Fibroblast of the aortic adventitia (primary cell): ENCODE measurements around the gene TRAPPC14. TPM values are rescaled to one million over a fixed set of nuclear protein-coding genes. Genes with fewer than 3 reads are reported as not detected.

Source experiments
- DNase-seq: peaks from one replicate; pipeline ENCODE4 v3.0.0-alpha.2; 2010; ENCODE audit warnings: low read depth
- H3K4me3 ChIP-seq: 2 replicates; pipeline ENCODE4 v1.5.1; 2011; ENCODE audit warnings: low read depth, mild to moderate bottlenecking, control low read depth, low read length, moderate library complexity
- total RNA-seq: library from RNA; depleted of rRNA; stranded (reverse); fragments of >200 nt; gene quantifications from 2 replicates; pipeline ENCODE4 v1.2.3, GENCODE V29; 2012; ENCODE audit warnings: low replicate concordance
- TF ChIP-seq, protein P1 (sequence below): IDR thresholded peaks from 2 replicates; pipeline ENCODE4 v1.5.1; 2011; ENCODE audit warnings: mild to moderate bottlenecking, low read length, control low read depth, inconsistent platforms; ENCODE audit not compliant: insufficient read depth

TRAPPC14 gene
- total RNA-seq, 1 donor, result 10.0 TPM

DNA sequence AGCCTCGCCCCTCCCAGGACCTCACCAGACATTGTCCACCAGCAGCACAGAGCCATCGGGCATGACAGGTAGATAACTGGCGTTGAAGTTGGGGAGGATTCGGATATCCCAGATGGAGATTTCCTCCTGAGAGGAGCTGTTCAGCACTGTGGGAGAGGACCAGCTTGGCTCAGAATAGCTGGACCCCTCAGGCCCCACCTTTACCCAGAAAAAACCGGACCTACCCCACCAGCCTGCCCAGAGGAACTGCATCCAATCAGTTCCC, 1.5 kb downstream of the TRAPPC14 start:
- H3K4me3 ChIP-seq, result peak overlapping the region; percentile 77
- TF ChIP-seq, protein P1, sequence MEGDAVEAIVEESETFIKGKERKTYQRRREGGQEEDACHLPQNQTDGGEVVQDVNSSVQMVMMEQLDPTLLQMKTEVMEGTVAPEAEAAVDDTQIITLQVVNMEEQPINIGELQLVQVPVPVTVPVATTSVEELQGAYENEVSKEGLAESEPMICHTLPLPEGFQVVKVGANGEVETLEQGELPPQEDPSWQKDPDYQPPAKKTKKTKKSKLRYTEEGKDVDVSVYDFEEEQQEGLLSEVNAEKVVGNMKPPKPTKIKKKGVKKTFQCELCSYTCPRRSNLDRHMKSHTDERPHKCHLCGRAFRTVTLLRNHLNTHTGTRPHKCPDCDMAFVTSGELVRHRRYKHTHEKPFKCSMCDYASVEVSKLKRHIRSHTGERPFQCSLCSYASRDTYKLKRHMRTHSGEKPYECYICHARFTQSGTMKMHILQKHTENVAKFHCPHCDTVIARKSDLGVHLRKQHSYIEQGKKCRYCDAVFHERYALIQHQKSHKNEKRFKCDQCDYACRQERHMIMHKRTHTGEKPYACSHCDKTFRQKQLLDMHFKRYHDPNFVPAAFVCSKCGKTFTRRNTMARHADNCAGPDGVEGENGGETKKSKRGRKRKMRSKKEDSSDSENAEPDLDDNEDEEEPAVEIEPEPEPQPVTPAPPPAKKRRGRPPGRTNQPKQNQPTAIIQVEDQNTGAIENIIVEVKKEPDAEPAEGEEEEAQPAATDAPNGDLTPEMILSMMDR, result no peak
- no peak for DNase-seq

DNA sequence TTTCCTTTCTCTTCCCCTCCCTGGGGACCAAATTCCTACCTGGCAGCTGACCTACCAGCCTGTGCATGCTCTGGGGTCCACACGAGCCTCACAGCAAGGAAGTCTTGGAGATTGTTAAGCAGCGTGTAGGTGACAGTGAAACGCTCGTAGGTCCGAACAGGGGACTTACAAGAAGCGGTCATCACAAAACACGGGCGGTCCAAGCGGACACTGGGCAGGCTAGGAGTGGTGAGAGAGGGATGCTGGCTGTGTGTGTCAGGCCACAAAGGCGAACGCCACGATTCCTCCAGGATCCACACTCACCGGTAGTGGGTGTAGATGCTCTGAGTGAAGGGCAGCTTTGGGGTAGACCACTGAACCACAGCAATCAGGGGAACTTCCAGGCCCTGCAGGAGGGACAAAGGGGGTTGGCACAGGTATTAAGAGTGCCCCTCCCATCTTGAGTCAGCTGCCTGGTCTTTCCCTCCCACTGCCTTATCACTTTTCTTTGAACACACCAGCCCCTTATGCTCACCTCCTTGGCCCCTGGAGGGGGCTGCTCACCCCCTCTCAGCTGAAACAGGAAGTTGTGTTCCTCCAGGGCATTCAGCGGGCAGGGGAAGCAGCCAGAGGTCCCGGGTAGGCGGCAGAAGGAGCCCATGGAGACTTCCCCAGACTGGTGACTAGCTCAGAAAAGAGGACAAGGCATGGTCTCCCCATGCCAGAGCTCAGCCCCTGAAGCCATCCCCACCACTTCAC, 2.0 kb downstream of the TRAPPC14 start:
- DNase-seq, result no peak
- TF ChIP-seq, protein P1, result no peak
- H3K4me3 ChIP-seq, result peak overlapping the region; percentile 77

DNA sequence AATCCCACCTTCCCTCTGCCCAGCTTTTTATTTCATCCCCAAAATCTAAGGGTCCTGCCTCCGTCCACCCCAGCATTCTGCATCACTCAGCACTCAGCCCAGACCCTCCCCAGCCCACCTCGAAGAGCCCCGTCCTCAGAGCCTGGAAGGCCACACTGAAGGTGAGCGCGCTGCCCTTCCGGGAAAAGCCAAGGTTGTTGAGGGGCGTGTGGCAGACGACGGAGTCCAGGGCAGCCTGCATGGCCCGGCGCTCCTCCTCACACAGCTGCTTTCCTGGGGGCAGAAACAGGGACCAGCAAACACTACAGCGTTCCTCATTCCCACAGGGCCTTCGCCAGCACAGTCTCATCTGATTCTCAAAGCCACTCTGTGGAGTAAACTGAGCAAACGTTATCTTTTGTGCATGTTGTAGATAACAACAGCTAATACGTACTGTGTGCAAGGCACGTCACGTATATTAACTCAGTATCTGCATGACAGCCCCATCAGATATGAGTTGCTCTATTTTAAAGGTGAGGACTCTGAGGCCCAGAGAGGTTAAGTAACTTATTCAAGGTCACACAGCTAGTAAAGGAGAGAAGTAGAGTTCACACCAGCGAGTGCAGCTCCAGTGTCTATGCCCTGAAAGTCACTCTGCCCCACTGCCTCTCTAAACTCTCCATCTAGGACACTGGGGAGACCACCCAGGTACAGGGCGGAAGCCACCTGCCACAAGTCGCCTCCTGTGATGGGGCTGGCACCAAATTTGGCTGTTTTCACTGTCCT, 2.8 kb downstream of the TRAPPC14 start:
- DNase-seq, result no peak
- H3K4me3 ChIP-seq, result no peak overlapping the region
- TF ChIP-seq, protein P1, result no peak

DNA sequence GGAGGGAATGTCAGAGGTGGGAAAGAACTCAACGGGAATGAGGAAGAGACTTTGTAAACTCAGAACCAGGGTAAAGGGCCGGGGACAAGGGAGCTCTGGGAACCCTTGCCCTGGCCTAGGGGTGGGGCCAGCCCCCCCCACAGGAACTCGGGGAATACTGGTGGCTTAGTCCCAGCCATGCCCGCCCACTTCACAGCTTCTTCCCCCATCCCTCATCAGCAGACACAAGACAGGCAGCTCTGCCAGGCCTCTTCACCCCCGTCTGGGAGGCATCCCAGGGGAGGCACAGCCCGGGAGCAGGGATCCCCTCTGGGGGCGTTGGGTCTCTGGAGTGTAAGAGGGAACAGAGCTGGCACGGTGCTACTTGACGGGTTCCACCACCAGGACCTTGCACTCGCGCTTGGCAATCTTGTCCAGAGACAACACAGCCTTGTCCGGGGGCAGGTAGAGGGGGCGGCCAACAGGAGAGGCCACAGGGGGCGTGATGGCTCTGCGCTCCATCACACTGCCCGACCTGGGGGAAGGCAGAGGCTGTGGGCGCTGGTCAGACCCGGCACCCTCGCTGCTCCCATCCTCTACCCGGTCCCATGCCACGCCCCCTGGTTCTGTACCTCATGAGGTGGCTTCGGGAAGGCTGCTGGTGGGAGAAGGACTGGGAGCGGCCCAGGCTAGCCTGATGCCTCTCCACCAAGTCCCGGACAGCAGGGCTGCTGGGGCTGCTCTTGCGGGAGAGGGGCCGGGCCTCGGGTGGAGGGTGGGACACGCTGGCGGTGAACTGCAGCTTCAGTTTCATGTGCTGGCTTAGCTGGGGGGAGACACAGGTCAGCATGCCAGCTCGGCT, 3.7 kb downstream of the TRAPPC14 start:
- DNase-seq, result no peak

DNA sequence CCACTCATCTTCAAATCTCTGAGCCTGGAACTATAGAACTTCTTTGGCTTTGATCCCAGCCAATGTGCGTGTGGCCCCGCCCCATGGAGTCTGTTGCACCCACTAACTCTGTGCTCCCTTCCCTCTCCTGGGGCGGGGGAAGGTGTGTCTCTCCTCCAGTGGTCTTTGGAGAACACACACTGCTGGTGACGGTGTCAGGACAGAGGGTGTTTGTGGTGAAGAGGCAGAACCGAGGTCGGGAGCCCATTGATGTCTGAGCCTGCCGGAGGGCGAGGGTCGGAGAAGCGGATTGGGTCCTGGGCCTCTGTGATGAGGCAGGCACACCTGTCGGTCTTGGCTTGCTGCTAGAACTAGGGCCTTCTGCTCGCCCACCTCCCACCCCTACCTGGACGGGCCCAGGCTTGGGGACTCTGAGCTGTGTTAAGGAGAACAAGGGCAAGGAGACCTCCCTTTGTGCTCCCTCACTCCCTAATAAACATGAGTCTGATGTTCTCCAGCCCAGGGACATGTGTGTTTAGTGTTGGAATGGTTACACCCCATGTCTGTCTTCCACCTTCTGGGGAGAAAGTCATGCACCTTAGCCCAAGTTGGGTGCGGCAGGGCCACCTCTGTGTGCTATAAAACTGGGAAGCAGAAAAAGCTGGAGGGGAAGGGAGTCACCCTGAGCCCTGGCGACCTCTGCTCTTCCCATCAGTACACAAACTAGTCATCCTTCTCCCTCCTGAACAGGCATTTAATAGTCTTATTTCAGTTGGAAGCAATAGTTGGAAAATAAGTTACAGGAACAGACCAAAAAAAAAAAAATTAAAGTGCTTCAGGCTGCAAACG, 4.6 kb downstream of the TRAPPC14 start:
- H3K4me3 ChIP-seq, result no peak overlapping the region
- no peak for DNase-seq
- TF ChIP-seq, protein P1, result no peak

More for the DNA sequence above, 3.7 kb downstream of the TRAPPC14 start:
- no peak overlapping the region for H3K4me3 ChIP-seq
- TF ChIP-seq, protein P1, result no peak

DNA sequence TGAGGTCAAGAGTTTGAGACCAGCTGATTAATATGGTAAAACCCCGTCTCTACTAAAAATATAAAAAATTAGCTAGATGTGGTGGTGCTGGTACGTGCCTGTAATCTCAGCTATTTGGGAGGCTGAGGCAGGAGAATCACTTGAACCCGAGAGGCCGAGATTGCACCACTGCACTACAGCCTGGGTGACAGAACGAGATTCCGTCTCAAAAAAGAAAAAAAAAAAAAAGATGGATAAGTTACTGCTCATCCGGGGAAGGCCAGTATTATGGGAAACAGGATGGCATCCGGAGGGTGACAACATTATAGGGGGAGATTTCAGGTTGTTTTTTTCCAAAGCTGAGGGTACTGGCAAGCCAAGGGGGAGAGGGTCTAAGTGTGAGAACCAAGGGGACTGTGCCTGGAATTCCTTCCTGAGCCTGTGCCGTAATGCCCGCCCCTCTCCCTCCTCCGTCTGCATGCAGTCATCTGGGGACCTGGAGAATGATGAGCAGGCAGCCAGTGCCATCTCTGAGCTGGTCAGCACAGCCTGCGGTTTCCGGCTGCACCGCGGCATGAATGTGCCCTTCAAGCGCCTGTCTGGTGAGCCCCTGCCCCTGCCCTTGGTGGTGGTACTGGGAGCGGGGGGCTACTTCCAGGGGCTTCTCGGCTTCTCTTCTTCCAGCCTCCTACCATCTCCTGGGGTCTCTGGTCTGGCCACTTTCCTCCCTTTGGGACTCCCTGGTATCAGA, 5.4 kb downstream of the TRAPPC14 start:
- no peak for DNase-seq
- no peak overlapping the region for H3K4me3 ChIP-seq
- TF ChIP-seq, protein P1, result no peak
